IMR-90 (cell line): Measurements from ENCODE around the gene THSD7B. TPM values are rescaled to one million over a fixed set of nuclear protein-coding genes. Genes with fewer than 3 reads are reported as not detected.

Experiments used
- ATAC-seq: fragments of 200-7000 bp; cut with Tn5 transposase; 2 replicates; pipeline ENCODE4 v1.9.1; 2020; ENCODE audit warnings: low read depth, mild to moderate bottlenecking, moderate library complexity
- BruUV-seq: library from RNA; stranded (reverse); fragments of 400-500 nt; replicated peaks from 2 replicates; lab custom pipeline; 2021; lab: Mats Ljungman, UMichigan
- CTCF ChIA-PET: fragments of 300-600 bp; formaldehyde crosslinking; extraction: SDS; loops from one replicate; lab custom pipeline; 2021; ENCODE audit warnings: antibody characterized with exemption; lab: Yijun Ruan, JAX
- POLR2A ChIA-PET: fragments of 300-600 bp; sonication (Branson Sonifier 250); formaldehyde crosslinking; loops from one replicate; lab custom pipeline; 2022; ENCODE audit warnings: antibody characterized with exemption; ENCODE audit not compliant: unreplicated experiment; lab: Charles Lee
- DNase-seq: peaks from one replicate; pipeline ENCODE4 v3.0.0; 2013
- H2AFZ ChIP-seq: replicated peaks from 2 replicates; pipeline ENCODE3; 2013; ENCODE audit warnings: low read length, mild to moderate bottlenecking; ENCODE audit not compliant: poor library complexity
- H2AK5ac ChIP-seq: 2 replicates; pipeline ENCODE4 v1.6.1; 2013; ENCODE audit warnings: low read depth, low read length, inconsistent platforms
- H2AK9ac ChIP-seq: replicated peaks from 2 replicates; pipeline ENCODE3; 2013; ENCODE audit warnings: mild to moderate bottlenecking, low read depth, low read length, moderate library complexity; ENCODE audit not compliant: poor library complexity
- H2BK120ac ChIP-seq: 2 replicates; pipeline ENCODE4 v1.6.1; 2013; ENCODE audit warnings: low read depth, low read length, inconsistent platforms
- H2BK15ac ChIP-seq: 3 replicates; pipeline ENCODE4 v1.6.1; 2013; ENCODE audit warnings: low read depth, low read length, inconsistent platforms
- H2BK20ac ChIP-seq: 2 replicates; pipeline ENCODE4 v1.6.1; 2013; ENCODE audit warnings: low read depth, mild to moderate bottlenecking, inconsistent platforms, low read length, moderate library complexity
- H2BK5ac ChIP-seq: 2 replicates; pipeline ENCODE4 v1.6.1; 2013; ENCODE audit warnings: mild to moderate bottlenecking, low read depth, low read length, inconsistent platforms; ENCODE audit not compliant: poor library complexity, severe bottlenecking
- H3K14ac ChIP-seq: replicated peaks from 2 replicates; pipeline ENCODE4 v1.6.1; 2013; ENCODE audit warnings: low read depth, low read length, inconsistent platforms
- H3K18ac ChIP-seq: 2 replicates; pipeline ENCODE4 v1.6.1; 2013; ENCODE audit warnings: low read depth, low read length, control low read depth
- H3K23ac ChIP-seq: 2 replicates; pipeline ENCODE4 v1.6.1; 2013; ENCODE audit warnings: low read depth, low read length, inconsistent platforms
- H3K27ac ChIP-seq: 2 replicates; pipeline ENCODE4 v1.5.1; 2013; ENCODE audit warnings: mild to moderate bottlenecking, control low read depth, low read length; ENCODE audit not compliant: insufficient read depth
- H3K27me3 ChIP-seq: 2 replicates; pipeline ENCODE4 v1.6.1; 2013; ENCODE audit warnings: low read length; ENCODE audit not compliant: control insufficient read depth, insufficient read depth
- H3K36me3 ChIP-seq: 2 replicates; pipeline ENCODE4 v1.6.1; 2013; ENCODE audit warnings: low read length, mixed read lengths; ENCODE audit not compliant: control insufficient read depth, insufficient read depth
- H3K4ac ChIP-seq: 2 replicates; pipeline ENCODE4 v1.6.1; 2013; ENCODE audit warnings: low read depth, low read length, inconsistent platforms
- H3K4me1 ChIP-seq: 2 replicates; pipeline ENCODE4 v1.6.1; 2013; ENCODE audit warnings: low read length, mixed read lengths; ENCODE audit not compliant: control insufficient read depth, insufficient read depth
- H3K4me2 ChIP-seq: 2 replicates; pipeline ENCODE4 v1.6.1; 2013; ENCODE audit warnings: low read depth, mild to moderate bottlenecking, control low read depth, low read length, moderate library complexity
- H3K4me3 ChIP-seq: 2 replicates; pipeline ENCODE4 v1.5.1; 2013; ENCODE audit warnings: low read depth, mild to moderate bottlenecking, control low read depth, low read length, moderate library complexity; ENCODE audit not compliant: insufficient read depth
- H3K56ac ChIP-seq: 2 replicates; pipeline ENCODE4 v1.6.1; 2013; ENCODE audit warnings: low read length, inconsistent platforms; ENCODE audit not compliant: insufficient read depth; ENCODE audit errors: extremely low read depth
- H3K79me1 ChIP-seq, 2 experiments: 2 replicates each; pipeline ENCODE4 v1.6.1; 2013; ENCODE audit warnings: low read length in 2 of 2, inconsistent platforms in 1 of 2, low read depth in 1 of 2
- H3K9ac ChIP-seq: 2 replicates; pipeline ENCODE4 v1.6.1; 2013; ENCODE audit warnings: low read depth, low read length, control low read depth
- H3K9me1 ChIP-seq: 2 replicates; pipeline ENCODE4 v1.6.1; 2013; ENCODE audit warnings: low read length, inconsistent platforms; ENCODE audit not compliant: insufficient read depth
- H3K9me3 ChIP-seq: 2 replicates; pipeline ENCODE4 v1.6.1; 2013; ENCODE audit warnings: low read length; ENCODE audit not compliant: control insufficient read depth, insufficient read depth
- H4K20me1 ChIP-seq: 2 replicates; pipeline ENCODE4 v1.6.1; 2013; ENCODE audit warnings: low read length, inconsistent platforms; ENCODE audit not compliant: insufficient read depth
- H4K5ac ChIP-seq: 2 replicates; pipeline ENCODE4 v1.6.1; 2013; ENCODE audit warnings: mild to moderate bottlenecking, low read depth, low read length, control low read depth
- H4K8ac ChIP-seq, 2 experiments: 2 replicates each; pipeline ENCODE4 v1.6.1; 2013; ENCODE audit warnings: low read depth in 2 of 2, low read length in 2 of 2, control low read depth in 1 of 2, inconsistent platforms in 1 of 2
- H4K91ac ChIP-seq: 2 replicates; pipeline ENCODE4 v1.6.1; 2013; ENCODE audit warnings: low read depth, low read length, inconsistent platforms; ENCODE audit not compliant: insufficient read depth
- FOS ChIP-seq: fragments of 150-350 bp; IDR thresholded peaks from 2 replicates; pipeline ENCODE4 v1.6.1; 2016; ENCODE audit warnings: low read depth, low read length
- NFE2L2 ChIP-seq: fragments of 150-350 bp; IDR thresholded peaks from 2 replicates; pipeline ENCODE4 v1.6.1; 2016; ENCODE audit warnings: low read depth, mild to moderate bottlenecking, low read length
- POLR2A ChIP-seq: IDR thresholded peaks from 2 replicates; pipeline ENCODE4 v1.6.1; 2012; ENCODE audit warnings: mild to moderate bottlenecking, low read depth, low read length
- RAD21 ChIP-seq: IDR thresholded peaks from 2 replicates; pipeline ENCODE4 v1.6.1; 2012; ENCODE audit warnings: low read length, improper control_type of control experiment
- USF2 ChIP-seq: fragments of 150-350 bp; IDR thresholded peaks from 2 replicates; pipeline ENCODE4 v1.6.1; 2017; ENCODE audit warnings: mild to moderate bottlenecking, antibody characterized with exemption, low read length, low read depth
- WGBS, 2 experiments: methylation state at CpG; one replicate each; pipeline versions ENCODE4 v1.1.5 to v1.1.7; 2013; ENCODE audit warnings: missing lambda C conversion rate in 2 of 2; ENCODE audit not compliant: insufficient read length in 1 of 2; ENCODE audit errors: extremely low coverage in 2 of 2; 5-methylcytosine and 5-hydroxymethylcytosine counted together
- dilution Hi-C: fragments of 300-500 bp; cut with HindIII; formaldehyde crosslinking; loops from one replicate; pipeline ENCODE4 v1.14.3; 2018; ENCODE audit warnings: low sequenced_read_pairs; ENCODE audit not compliant: unreplicated experiment
- in situ Hi-C: fragments of 300-500 bp; cut with MboI; formaldehyde crosslinking; loops from 3 replicates; pipeline ENCODE4 v1.14.3; 2019; ENCODE audit warnings: low sequenced_read_pairs, inconsistent platforms, mixed read lengths
- intact Hi-C: fragments of 100-400 bp; cut with micrococcal nuclease; formaldehyde crosslinking; loops from 2 replicates; pipeline ENCODE4 v1.10.0; 2022
- polyA plus RNA-seq, 3 experiments: library from polyadenylated mRNA; depleted of rRNA; stranded (reverse); fragments of >200 nt; gene quantifications; 2 replicates each; pipeline ENCODE4 v1.2.3, GENCODE V29; 2012; ENCODE audit warnings: low replicate concordance in 1 of 3
- total RNA-seq: library from RNA; depleted of rRNA; stranded (reverse); fragments of >200 nt; gene quantifications from 2 replicates; pipeline ENCODE4 v1.2.3, GENCODE V29; 2012

The THSD7B gene
- total and polyA plus RNA-seq, 2 of the 4 experiments (the other 2 are of a cell fraction) = not detected

- intact Hi-C loops (no loop called here), in situ Hi-C loops (no loop called here), dilution Hi-C loops (no loop called here)
- H4K20me1 ChIP-seq = no peaks in the 10 kb centered on the region
- DNase-seq (no peak), ATAC-seq (no peak)
- H3K9me3 ChIP-seq = peaks cover 7% of the 10 kb centered on the region
- H4K91ac ChIP-seq = no peak overlapping the region
- POLR2A ChIA-PET = no interaction called here
- no peak overlapping the region for H3K27ac ChIP-seq
- H3K14ac ChIP-seq = no peak overlapping the region
- H3K9me1 ChIP-seq = no peaks in the 10 kb centered on the region
- no peak overlapping the region for H2BK5ac ChIP-seq
- no peak overlapping the region for H3K56ac ChIP-seq
- H2AFZ ChIP-seq = no peak overlapping the region
- CTCF ChIA-PET = no interaction called here
- WGBS, 2 experiments = no CpG with 5 or more reads among the region's 1 CpG
- H3K23ac ChIP-seq = no peak overlapping the region
- H2AK5ac ChIP-seq = no peak overlapping the region
- no peak overlapping the region for H4K8ac ChIP-seq
- no peak overlapping the region for H3K9ac ChIP-seq
- no TSS peak for BruUV-seq
- H2BK15ac ChIP-seq = no peak overlapping the region
- no peak overlapping the region for H3K18ac ChIP-seq
- no peaks in the 10 kb centered on the region for H3K79me1 ChIP-seq
- TF ChIP-seq POLR2A (no peak), FOS (no peak), NFE2L2 (no peak), RAD21 (no peak), USF2 (no peak)
- H2AK9ac ChIP-seq = no peak overlapping the region
- no peak overlapping the region for H2BK20ac ChIP-seq
- no peak overlapping the region for H4K5ac ChIP-seq
- no peak overlapping the region for H3K4me2 ChIP-seq
- no peaks in the 10 kb centered on the region for H3K4me1 ChIP-seq
- no peak overlapping the region for H2BK120ac ChIP-seq
- no peak overlapping the region for H3K4me3 ChIP-seq
- no peaks in the 10 kb centered on the region for H3K27me3 ChIP-seq
- H3K4ac ChIP-seq = no peak overlapping the region
- H3K36me3 ChIP-seq = no peaks in the 10 kb centered on the region
These were observed 434.4 kb downstream of the THSD7B start for GRCh38 chr2:137199751-137200150.
